Measurements from ENCODE around the gene ACOX3. TPM values are rescaled to one million over a fixed set of nuclear protein-coding genes. Genes with fewer than 3 reads are reported as not detected.

ACOX3 gene
- total and polyA plus RNA-seq, 2 of the 8 experiments (the other 6 are each of a cell fraction or from before 2014, with no cell fraction given) = 2.5 to 9.9 TPM

DNA sequence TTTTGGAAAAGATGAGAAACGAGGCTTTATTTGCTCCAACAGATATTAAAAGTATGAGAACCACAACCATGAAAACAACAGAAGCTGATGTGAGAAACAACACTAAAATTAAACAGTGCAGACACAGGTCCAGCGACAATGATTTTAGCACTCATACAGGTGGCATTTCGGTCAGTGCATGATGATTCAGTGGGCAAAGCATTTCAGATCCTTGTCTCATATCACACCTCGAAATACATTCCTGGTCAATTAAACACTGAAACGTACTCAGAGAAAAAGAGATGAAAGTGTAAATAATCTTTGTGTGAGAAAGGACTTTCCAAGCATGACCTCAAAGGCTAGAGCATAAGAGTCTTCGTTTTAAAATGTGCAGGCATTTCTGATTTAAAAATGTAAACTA is 85.2 kb downstream of the ACOX3 start:
- no peak overlapping the region for H3K56ac ChIP-seq (replicated peaks; ENCODE audit: insufficient read length, low read depth, low read length)
- peaks cover 0 to 21% (median 1%) of the 10 kb centered on the region in 4 experiments; a peak in 4 of 7 replicates for H3K27me3 ChIP-seq (replicated peaks in 1 of 4; ENCODE audit: control insufficient read depth in 3 of 4, extremely low read depth in 1 of 4, insufficient read depth in 3 of 4, low read length in 3 of 4)
- H3K36me3 ChIP-seq (ENCODE audit: control insufficient read depth in 2 of 4, insufficient read depth in 4 of 4, low read length in 3 of 4) = no peaks in the 10 kb centered on the region; a peak in 1 of 8 replicates
- H3K9ac ChIP-seq (replicated peaks in 1 of 4; ENCODE audit: extremely low read depth in 1 of 4, low read depth in 3 of 4, low read length in 3 of 4) = no peak overlapping the region
- no peaks in the 10 kb centered on the region for H4K20me1 ChIP-seq (replicated peaks in 1 of 2; ENCODE audit: control insufficient read depth in 1 of 2, insufficient read depth in 2 of 2, low read length in 2 of 2)
- TF ChIP-seq RNF2 (IDR thresholded peaks at IDR 0.05; ENCODE audit: borderline replicate concordance, low read depth, low read length, missing control alignments, poor library complexity, severe bottlenecking) (no peak), CEBPB (IDR thresholded peaks at IDR 0.05; ENCODE audit: low read depth, low read length) (no peak), TAF1 (IDR thresholded peaks at IDR 0.05; ENCODE audit: low read depth, low read length) (no peak), EZH2 (IDR thresholded peaks at IDR 0.05; ENCODE audit: low read depth, low read length, severe bottlenecking) (no peak), SP4 (IDR thresholded peaks at IDR 0.05; ENCODE audit: low read length) (no peak), SIN3A (conservative IDR thresholded peaks at IDR 0.05 in 1 of 2, IDR thresholded peaks at IDR 0.05 in 1 of 2; ENCODE audit: low read depth in 1 of 2, low read length in 2 of 2) (no peak)
- TF ChIP-seq, protein P1, sequence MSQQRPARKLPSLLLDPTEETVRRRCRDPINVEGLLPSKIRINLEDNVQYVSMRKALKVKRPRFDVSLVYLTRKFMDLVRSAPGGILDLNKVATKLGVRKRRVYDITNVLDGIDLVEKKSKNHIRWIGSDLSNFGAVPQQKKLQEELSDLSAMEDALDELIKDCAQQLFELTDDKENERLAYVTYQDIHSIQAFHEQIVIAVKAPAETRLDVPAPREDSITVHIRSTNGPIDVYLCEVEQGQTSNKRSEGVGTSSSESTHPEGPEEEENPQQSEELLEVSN (IDR thresholded peaks at IDR 0.05) = no peak
- no peak overlapping the region for H2BK15ac ChIP-seq (ENCODE audit: low read length)
- FAIRE-seq (no peak), DNase-seq (ENCODE audit: low read depth in 1 of 2, low spot score in 2 of 2) (no peak)
- H3K23me2 ChIP-seq (ENCODE audit: low read depth, low read length) = peaks cover 4% of the 10 kb centered on the region; the same call in 1 of the 2 replicates
- no peaks in the 10 kb centered on the region for H3K79me2 ChIP-seq (ENCODE audit: control insufficient read depth in 1 of 2, insufficient read depth in 2 of 2, low read length in 2 of 2)
- H3K27ac ChIP-seq (ENCODE audit: low read depth, low read length) = no peak overlapping the region
- H3K9me3 ChIP-seq (ENCODE audit: insufficient read depth in 2 of 2, low read depth in 1 of 2, low read length in 1 of 2) = no peaks in the 10 kb centered on the region
- no peaks in the 10 kb centered on the region for H3K79me1 ChIP-seq (ENCODE audit: low read depth, low read length)
- 92% methylated on average over 6 of the region's 6 CpGs; no CpG with 5 or more reads in 1 of the 2 experiments for WGBS, 2 experiments (ENCODE audit: extremely low coverage in 1 of 2, insufficient coverage in 1 of 2, insufficient read length in 1 of 2, insufficient replicate concordance in 2 of 2, low coverage in 1 of 2, low lambda C conversion rate in 2 of 2, missing lambda C conversion rate in 1 of 2)
- no peak overlapping the region for H4K8ac ChIP-seq (ENCODE audit: extremely low read depth, insufficient read depth, low read length)
- no peak overlapping the region for H3K23ac ChIP-seq (ENCODE audit: insufficient read length)
- peaks cover 10 to 27% (median 23%) of the 10 kb centered on the region in 4 experiments for H3K4me1 ChIP-seq (replicated peaks in 1 of 4; ENCODE audit: control insufficient read depth in 3 of 4, insufficient read depth in 4 of 4, low read length in 3 of 4)
- no peak overlapping the region for H2BK12ac ChIP-seq (ENCODE audit: low read depth, low read length)
- ChIA-PET POLR2A (ENCODE audit: partially characterized antibody) (no interaction called here), CTCF (ENCODE audit: partially characterized antibody) (no interaction called here)
- no peak overlapping the region for H4K5ac ChIP-seq (ENCODE audit: insufficient read length, low read depth, low read length)
- H2BK5ac ChIP-seq (ENCODE audit: low read depth, low read length) = no peak overlapping the region
- H2BK120ac ChIP-seq (replicated peaks; ENCODE audit: low read depth, low read length) = no peak overlapping the region
- no peak overlapping the region for H2AK5ac ChIP-seq (ENCODE audit: low read depth, low read length)
- no peak overlapping the region for H3K4me2 ChIP-seq (ENCODE audit: insufficient read depth in 1 of 2, low read depth in 2 of 2, low read length in 2 of 2)
- no peak overlapping the region for H2BK20ac ChIP-seq (ENCODE audit: low read length)
- H3K14ac ChIP-seq (ENCODE audit: insufficient read length) = no peak overlapping the region
- no peak overlapping the region for H3K18ac ChIP-seq (ENCODE audit: extremely low read depth, low read length)
- no peak overlapping the region for H3K4ac ChIP-seq (replicated peaks; ENCODE audit: insufficient read length, low read depth, low read length)
- H3K4me3 ChIP-seq (ENCODE audit: extremely low read depth in 1 of 4, insufficient read depth in 2 of 4, low read depth in 3 of 4, low read length in 4 of 4) = no peak overlapping the region
- H4K91ac ChIP-seq (replicated peaks; ENCODE audit: insufficient read length, low read length) = no peak overlapping the region
- no peak overlapping the region for H2AFZ ChIP-seq (ENCODE audit: low read length)
